ELR (cell line): ENCODE results near the gene AGTPBP1.

Experiments
- DNase-seq: peaks from one replicate; pipeline ENCODE4 v3.0.0-alpha.2; 2015; ENCODE audit warnings: low read depth

The AGTPBP1 gene

GRCh38 chr9:85534340-85534739 is 207.4 kb downstream of the AGTPBP1 start:
- no peak for DNase-seq

GRCh38 chr9:85533538-85533937 is 208.2 kb downstream of the AGTPBP1 start:
- no peak for DNase-seq

GRCh38 chr9:85530721-85531120 is 211.0 kb downstream of the AGTPBP1 start:
- DNase-seq, result no peak

GRCh38 chr9:85528607-85529006 is 213.1 kb downstream of the AGTPBP1 start:
- DNase-seq, result no peak

GRCh38 chr9:85528142-85528541 is 213.6 kb downstream of the AGTPBP1 start:
- no peak for DNase-seq

GRCh38 chr9:85527331-85528020 is 214.3 kb downstream of the AGTPBP1 start:
- DNase-seq, result no peak

GRCh38 chr9:85524531-85524930 is 217.2 kb downstream of the AGTPBP1 start:
- no peak for DNase-seq

GRCh38 chr9:85523202-85523601 is 218.6 kb downstream of the AGTPBP1 start:
- DNase-seq, result no peak

- DNase-seq, result peak; percentile 29
These were observed 219.2 kb downstream of the AGTPBP1 start for GRCh38 chr9:85522459-85523092.

GRCh38 chr9:85521371-85522197 is 220.2 kb downstream of the AGTPBP1 start:
- peak; percentile 6 for DNase-seq

GRCh38 chr9:85516976-85517637 is 224.6 kb downstream of the AGTPBP1 start:
- DNase-seq, result no peak

- no peak for DNase-seq
These were observed 225.3 kb downstream of the AGTPBP1 start for GRCh38 chr9:85516455-85516854.

GRCh38 chr9:85515021-85515420 is 226.7 kb downstream of the AGTPBP1 start:
- no peak for DNase-seq

GRCh38 chr9:85514256-85514655 is 227.5 kb downstream of the AGTPBP1 start:
- no peak for DNase-seq

GRCh38 chr9:85511746-85512145 is 230.0 kb downstream of the AGTPBP1 start:
- DNase-seq, result no peak

GRCh38 chr9:85510830-85511504 is 230.8 kb downstream of the AGTPBP1 start:
- DNase-seq, result no peak

- DNase-seq, result no peak
These were observed 233.1 kb downstream of the AGTPBP1 start for GRCh38 chr9:85508616-85509015.

- DNase-seq, result no peak
These were observed 236.1 kb downstream of the AGTPBP1 start for GRCh38 chr9:85505612-85506011.

GRCh38 chr9:85502815-85503655 is 238.7 kb downstream of the AGTPBP1 start:
- DNase-seq, result no peak

GRCh38 chr9:85501882-85502281 is 239.9 kb downstream of the AGTPBP1 start:
- DNase-seq, result no peak

- DNase-seq, result no peak
These were observed 240.3 kb downstream of the AGTPBP1 start for GRCh38 chr9:85501456-85501855.
